Loucy (cell line): ENCODE data around the gene C2orf92.

ENCODE experiments used
- H2AFZ ChIP-seq: fragments of 200-600 bp; sonication (generic); 2 replicates; pipeline ENCODE4 v1.6.0; 2016; ENCODE audit warnings: antibody characterized with exemption, mild to moderate bottlenecking, low read length, moderate library complexity
- H3F3A ChIP-seq: fragments of 200-600 bp; 2 replicates; pipeline ENCODE4 v1.6.0; 2016; ENCODE audit warnings: antibody characterized with exemption, low read depth, mild to moderate bottlenecking
- H3K27me3 ChIP-seq: fragments of 200-600 bp; sonication (generic); 2 replicates; pipeline ENCODE4 v1.6.1; 2014; ENCODE audit warnings: low read length, mild to moderate bottlenecking; ENCODE audit not compliant: insufficient read depth, poor library complexity, severe bottlenecking
- H3K36me3 ChIP-seq: fragments of 200-600 bp; sonication (generic); 2 replicates; pipeline ENCODE4 v1.6.1; 2016; ENCODE audit warnings: low read length; ENCODE audit not compliant: insufficient read depth
- H3K4me1 ChIP-seq: fragments of 200-600 bp; sonication (generic); 2 replicates; pipeline ENCODE4 v1.5.1; 2014; ENCODE audit warnings: low read length, mild to moderate bottlenecking; ENCODE audit not compliant: insufficient read depth, poor library complexity, severe bottlenecking
- H3K4me2 ChIP-seq: fragments of 200-600 bp; sonication (generic); 2 replicates; pipeline ENCODE4 v1.6.0; 2014; ENCODE audit warnings: antibody characterized with exemption, low read length, low read depth, mild to moderate bottlenecking; ENCODE audit not compliant: poor library complexity, severe bottlenecking
- H3K4me3 ChIP-seq: fragments of 200-600 bp; sonication (generic); 2 replicates; pipeline ENCODE4 v1.5.1; 2014; ENCODE audit warnings: low read length, mild to moderate bottlenecking, mixed read lengths; ENCODE audit not compliant: poor library complexity, severe bottlenecking
- H3K79me2 ChIP-seq: fragments of 200-600 bp; sonication (generic); 2 replicates; pipeline ENCODE4 v1.6.1; 2014; ENCODE audit warnings: low read length; ENCODE audit not compliant: insufficient read depth
- H3K9ac ChIP-seq: fragments of 200-600 bp; sonication (generic); 2 replicates; pipeline ENCODE4 v1.6.0; 2014; ENCODE audit warnings: mild to moderate bottlenecking, low read depth, low read length, moderate library complexity; ENCODE audit not compliant: poor library complexity, severe bottlenecking
- H3K9me2 ChIP-seq: fragments of 200-600 bp; sonication (generic); replicated peaks from 2 replicates; pipeline ENCODE4 v1.6.1; 2016; ENCODE audit warnings: low read depth, low read length, mixed read lengths
- H3K9me3 ChIP-seq: fragments of 200-600 bp; sonication (generic); 2 replicates; pipeline ENCODE4 v1.6.1; 2014; ENCODE audit warnings: mild to moderate bottlenecking, antibody characterized with exemption, low read length, low read depth; ENCODE audit not compliant: insufficient read depth
- H4K20me1 ChIP-seq: fragments of 200-600 bp; sonication (generic); 2 replicates; pipeline ENCODE4 v1.6.0; 2014; ENCODE audit warnings: antibody characterized with exemption, low read length, mild to moderate bottlenecking; ENCODE audit not compliant: insufficient read depth, poor library complexity, severe bottlenecking
- CTCF ChIP-seq: fragments of 200-600 bp; sonication (generic); conservative IDR thresholded peaks from 2 replicates; pipeline ENCODE4 v1.5.1; 2014; ENCODE audit warnings: mild to moderate bottlenecking, antibody characterized with exemption, low read length
- EZH2phosphoT487 ChIP-seq: fragments of 200-600 bp; IDR thresholded peaks from 2 replicates; pipeline ENCODE4 v1.6.1; 2018; ENCODE audit warnings: antibody characterized with exemption, mild to moderate bottlenecking, moderate library complexity, borderline replicate concordance

The C2orf92 gene

GRCh38 chr2:97656129-97656755, 13.3 kb upstream of the C2orf92 start:
- TF ChIP-seq EZH2phosphoT487 (no peak), CTCF (no peak)
- H3K9me2 ChIP-seq, result no peaks in the 10 kb centered on the region
- H3K79me2 ChIP-seq, result peaks cover 17% of the 10 kb centered on the region; the same call in 1 of the 2 replicates
- peaks cover 9% of the 10 kb centered on the region for H3K4me1 ChIP-seq
- no peaks in the 10 kb centered on the region for H3K9me3 ChIP-seq
- no peak overlapping the region for H3K4me2 ChIP-seq
- H2AFZ ChIP-seq, result no peak overlapping the region
- H3K4me3 ChIP-seq, result no peak overlapping the region
- peaks cover 2% of the 10 kb centered on the region for H4K20me1 ChIP-seq
- H3K27me3 ChIP-seq, result no peaks in the 10 kb centered on the region
- no peak overlapping the region for H3K9ac ChIP-seq
- H3F3A ChIP-seq, result no peaks in the 10 kb centered on the region
- H3K36me3 ChIP-seq, result peaks cover 18% of the 10 kb centered on the region; the same call in 1 of the 2 replicates

- Histone ChIP-seq H3F3A (no peaks in the 10 kb centered on the region), H3K9ac (no peak overlapping the region), H3K9me2 (no peaks in the 10 kb centered on the region), H3K36me3 (peaks cover 18% of the 10 kb centered on the region; the same call in 1 of the 2 replicates), H3K9me3 (no peaks in the 10 kb centered on the region), H4K20me1 (peaks cover 10% of the 10 kb centered on the region), H3K27me3 (no peaks in the 10 kb centered on the region), H3K4me2 (no peak overlapping the region), H3K4me1 (peaks cover 17% of the 10 kb centered on the region), H2AFZ (no peak overlapping the region), H3K79me2 (peaks cover 25% of the 10 kb centered on the region), H3K4me3 (no peak overlapping the region)
- TF ChIP-seq EZH2phosphoT487 (no peak), CTCF (no peak)
Measured at GRCh38 chr2:97656905-97657587, 12.5 kb upstream of the C2orf92 start.

- TF ChIP-seq EZH2phosphoT487 (no peak), CTCF (no peak)
- Histone ChIP-seq H3K36me3 (peaks cover 18% of the 10 kb centered on the region; the same call in 1 of the 2 replicates), H2AFZ (no peak overlapping the region)
Measured at GRCh38 chr2:97657986-97658690, 11.4 kb upstream of the C2orf92 start.

More at GRCh38 chr2:97657986-97658690, 11.4 kb upstream of the C2orf92 start:
- Histone ChIP-seq H3K9me3 (no peaks in the 10 kb centered on the region), H3K9me2 (no peaks in the 10 kb centered on the region), H3K4me1 (peaks cover 22% of the 10 kb centered on the region), H3K79me2 (peaks cover 36% of the 10 kb centered on the region), H3F3A (no peaks in the 10 kb centered on the region), H3K27me3 (no peaks in the 10 kb centered on the region), H3K4me2 (no peak overlapping the region), H3K9ac (no peak overlapping the region), H3K4me3 (no peak overlapping the region), H4K20me1 (peaks cover 18% of the 10 kb centered on the region)
